NT2/D1 (cell line): Measurements from ENCODE around the gene STARD3.

Experiments used
- DNase-seq: peaks from one replicate; pipeline ENCODE4 v3.0.0-alpha.2; 2011; ENCODE audit warnings: low read depth, low spot score
- H3K27me3 ChIP-seq: 2 replicates; pipeline ENCODE4 v1.6.0; 2011; ENCODE audit warnings: mild to moderate bottlenecking; ENCODE audit not compliant: insufficient read length, insufficient read depth
- H3K36me3 ChIP-seq: 2 replicates; pipeline ENCODE4 v1.6.1; 2011; ENCODE audit warnings: mild to moderate bottlenecking, low read length, mixed read lengths; ENCODE audit not compliant: insufficient read depth, insufficient read length
- H3K4me1 ChIP-seq: 2 replicates; pipeline ENCODE4 v1.5.1; 2011; ENCODE audit not compliant: insufficient read depth, insufficient read length
- H3K4me3 ChIP-seq: 2 replicates; pipeline ENCODE4 v1.5.1; 2011; ENCODE audit warnings: low read depth; ENCODE audit not compliant: insufficient read length
- H3K9ac ChIP-seq: 2 replicates; pipeline ENCODE4 v1.6.0; 2011; ENCODE audit warnings: low read depth; ENCODE audit not compliant: insufficient read length
- H3K9me3 ChIP-seq: 2 replicates; pipeline ENCODE4 v1.5.1; 2011; ENCODE audit warnings: mild to moderate bottlenecking, low read length; ENCODE audit not compliant: insufficient read depth
- SUZ12 ChIP-seq: IDR thresholded peaks from 2 replicates; pipeline ENCODE4 v1.6.1; 2011; ENCODE audit not compliant: insufficient read length, insufficient read depth; ENCODE audit errors: extremely low read depth
- YY1 ChIP-seq: IDR thresholded peaks from 2 replicates; pipeline ENCODE4 v1.6.1; 2011; ENCODE audit not compliant: insufficient read length, insufficient read depth
- ZNF274 ChIP-seq: IDR thresholded peaks from 2 replicates; pipeline ENCODE4 v1.6.1; 2011; ENCODE audit warnings: mild to moderate bottlenecking, low read depth, low read length

The STARD3 gene

GRCh38 chr17:39665642-39666224 lies 28.8 kb downstream of the STARD3 start:
- peaks cover 39% of the 10 kb centered on the region for H3K4me1 ChIP-seq
- no peak for TF ChIP-seq SUZ12
- TF ChIP-seq YY1: no peak
- no peak for TF ChIP-seq ZNF274
- peaks cover 22% of the 10 kb centered on the region for H3K36me3 ChIP-seq
- H3K9me3 ChIP-seq: no peaks in the 10 kb centered on the region
- peaks cover 31% of the 10 kb centered on the region for H3K27me3 ChIP-seq
- H3K4me3 ChIP-seq: no peak overlapping the region
- peak overlapping the region; percentile 52 for H3K9ac ChIP-seq
- DNase-seq: no peak

GRCh38 chr17:39666231-39666600 lies 29.3 kb downstream of the STARD3 start:
- no peak for TF ChIP-seq YY1
- TF ChIP-seq ZNF274: no peak
- no peak for TF ChIP-seq SUZ12
- H3K9me3 ChIP-seq: no peaks in the 10 kb centered on the region
- peaks cover 39% of the 10 kb centered on the region for H3K4me1 ChIP-seq
- peaks cover 35% of the 10 kb centered on the region for H3K27me3 ChIP-seq
- H3K4me3 ChIP-seq: no peak overlapping the region
- H3K36me3 ChIP-seq: peaks cover 17% of the 10 kb centered on the region
- peak overlapping the region; percentile 52 for H3K9ac ChIP-seq
- DNase-seq: no peak

GRCh38 chr17:39666601-39667261 lies 29.8 kb downstream of the STARD3 start:
- H3K27me3 ChIP-seq: peaks cover 36% of the 10 kb centered on the region
- peaks cover 39% of the 10 kb centered on the region for H3K4me1 ChIP-seq
- H3K4me3 ChIP-seq: peak overlapping the region; percentile 29
- no peak for TF ChIP-seq ZNF274
- TF ChIP-seq YY1: no peak
- TF ChIP-seq SUZ12: no peak
- peaks cover 12% of the 10 kb centered on the region for H3K36me3 ChIP-seq
- H3K9me3 ChIP-seq: no peaks in the 10 kb centered on the region
- no peak for DNase-seq
- H3K9ac ChIP-seq: peak overlapping the region; percentile 54

- peaks cover 36% of the 10 kb centered on the region for H3K27me3 ChIP-seq
- TF ChIP-seq ZNF274 (no peak), YY1 (no peak), SUZ12 (no peak)
- H3K9me3 ChIP-seq: no peaks in the 10 kb centered on the region
- peaks cover 7% of the 10 kb centered on the region for H3K36me3 ChIP-seq
- H3K4me3 ChIP-seq: peak overlapping the region; percentile 29
- H3K9ac ChIP-seq: peak overlapping the region; percentile 54
- no peak for DNase-seq
- H3K4me1 ChIP-seq: peaks cover 41% of the 10 kb centered on the region
Observed at GRCh38 chr17:39667262-39667944, 30.5 kb downstream of the STARD3 start.

GRCh38 chr17:39667945-39668924 lies 31.3 kb downstream of the STARD3 start, which contains the start of gene PNMT:
Gene PNMT, plus strand, starts transcription at chr17:39668453. Its CDS starts 23 bp downstream, at chr17:39668476.
- TF ChIP-seq YY1 (no peak), ZNF274 (no peak), SUZ12 (no peak)
- DNase-seq: no peak
- Histone ChIP-seq H3K36me3 (no peaks in the 10 kb centered on the region), H3K9ac (peak within 1 kb of the TSS; percentile 72), H3K4me3 (peak within 1 kb of the TSS; percentile 39), H3K4me1 (peaks cover 33% of the 10 kb centered on the region), H3K9me3 (no peaks in the 10 kb centered on the region), H3K27me3 (peaks cover 36% of the 10 kb centered on the region)

- Histone ChIP-seq H3K9me3 (no peaks in the 10 kb centered on the region), H3K9ac (no peak overlapping the region), H3K4me1 (peaks cover 22% of the 10 kb centered on the region), H3K27me3 (peaks cover 36% of the 10 kb centered on the region), H3K4me3 (no peak overlapping the region), H3K36me3 (no peaks in the 10 kb centered on the region)
- DNase-seq: no peak
- TF ChIP-seq ZNF274: no peak
- no peak for TF ChIP-seq YY1
- TF ChIP-seq SUZ12: no peak
Observed at GRCh38 chr17:39669897-39670735, 33.2 kb downstream of the STARD3 start.
